Left ventricle myocardium superior (tissue), 1 donor: ENCODE data around the gene MRTFB. TPM values are rescaled to one million over a fixed set of nuclear protein-coding genes. Genes with fewer than 3 reads are reported as not detected.

Experiments used
- ATAC-seq: fragments of 200-7000 bp; cut with Tn5 transposase; one replicate; pipeline ENCODE4 v1.9.1; 2020; ENCODE audit warnings: mild to moderate bottlenecking, moderate library complexity
- DNase-seq: peaks from one replicate; pipeline ENCODE4 v3.0.0-alpha.2; 2020
- intact Hi-C: fragments of 100-400 bp; cut with micrococcal nuclease; formaldehyde crosslinking; loops from one replicate; pipeline ENCODE4 v1.11.0; 2022
- total RNA-seq: library from RNA; stranded (reverse); fragmentation: NEBNext Ultra II Directional; extraction: Animal tissue kit (Norgen Biotek cat#: 25700); gene quantifications from one replicate; pipeline ENCODE4 v1.2.1, GENCODE V29; 2021
- donor health status: DM: no; HTN: yes; CAD: no; lungs with severe emphysema.

Gene MRTFB
- total RNA-seq, 1 donor from 2014 or later: 26.2 TPM

DNA sequence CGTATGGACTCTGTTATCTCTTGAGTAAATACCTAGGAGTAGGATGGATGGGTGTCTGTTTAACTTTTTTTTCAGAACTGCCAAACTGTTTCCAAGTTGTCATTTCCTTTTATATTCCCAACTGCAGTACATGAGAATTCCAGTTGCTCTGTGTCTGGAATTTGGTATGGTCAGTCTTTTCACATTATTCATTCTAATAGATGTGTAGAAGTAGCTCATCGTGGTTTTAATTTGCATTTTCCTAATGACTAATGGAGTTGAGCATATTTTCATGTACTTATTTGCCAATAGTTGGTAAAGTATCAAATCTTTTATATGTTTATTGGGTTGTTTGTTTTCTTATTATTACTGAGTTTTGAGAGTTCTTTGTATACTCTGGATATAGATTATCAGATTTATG lies 27.0 kb downstream of the MRTFB start:
- no peak for ATAC-seq
- intact Hi-C loops: no loop called here

DNA sequence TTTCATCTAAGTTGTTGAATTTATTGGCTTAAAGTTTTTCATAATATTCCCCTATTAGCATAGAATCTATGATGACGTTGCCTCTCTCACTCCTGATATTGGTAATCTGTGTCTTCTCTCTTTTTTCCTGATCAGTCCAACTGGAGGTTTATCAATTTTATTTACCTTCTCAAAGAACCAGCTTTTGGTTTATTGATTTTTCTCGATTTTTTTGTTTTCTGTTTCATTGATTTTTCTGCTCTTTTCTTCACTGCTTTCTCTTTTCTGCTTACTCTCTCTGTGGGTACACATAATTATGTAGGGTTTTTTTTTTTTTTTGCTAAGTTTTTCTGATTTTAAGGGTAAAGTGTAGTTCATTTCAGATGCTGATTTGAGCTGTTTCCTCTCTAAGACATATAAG lies 29.7 kb downstream of the MRTFB start:
- intact Hi-C loops: no loop called here
- ATAC-seq (no peak), DNase-seq (no peak)

More for the DNA sequence above, 27.0 kb downstream of the MRTFB start:
- no peak for DNase-seq

DNA sequence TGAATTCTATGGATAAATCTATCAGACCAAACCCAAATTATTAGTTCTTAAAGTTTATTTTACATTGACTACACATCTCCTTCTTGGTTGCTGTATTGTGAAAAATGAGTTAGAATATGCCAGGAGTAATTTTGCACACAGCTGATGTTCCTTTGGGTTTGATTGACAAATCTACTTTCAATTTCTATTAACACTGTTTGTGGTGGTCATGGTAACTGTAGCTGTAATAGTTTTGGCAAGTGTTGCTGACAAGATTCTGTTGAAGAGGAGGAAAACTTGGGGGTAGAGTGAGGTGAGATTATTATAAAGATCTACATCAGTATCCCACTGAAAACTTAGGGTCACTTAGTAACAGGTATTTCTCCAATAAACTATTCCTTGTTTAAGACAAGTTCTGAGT lies 30.3 kb downstream of the MRTFB start:
- DNase-seq (no peak), ATAC-seq (no peak)
- intact Hi-C loops: no loop called here

DNA sequence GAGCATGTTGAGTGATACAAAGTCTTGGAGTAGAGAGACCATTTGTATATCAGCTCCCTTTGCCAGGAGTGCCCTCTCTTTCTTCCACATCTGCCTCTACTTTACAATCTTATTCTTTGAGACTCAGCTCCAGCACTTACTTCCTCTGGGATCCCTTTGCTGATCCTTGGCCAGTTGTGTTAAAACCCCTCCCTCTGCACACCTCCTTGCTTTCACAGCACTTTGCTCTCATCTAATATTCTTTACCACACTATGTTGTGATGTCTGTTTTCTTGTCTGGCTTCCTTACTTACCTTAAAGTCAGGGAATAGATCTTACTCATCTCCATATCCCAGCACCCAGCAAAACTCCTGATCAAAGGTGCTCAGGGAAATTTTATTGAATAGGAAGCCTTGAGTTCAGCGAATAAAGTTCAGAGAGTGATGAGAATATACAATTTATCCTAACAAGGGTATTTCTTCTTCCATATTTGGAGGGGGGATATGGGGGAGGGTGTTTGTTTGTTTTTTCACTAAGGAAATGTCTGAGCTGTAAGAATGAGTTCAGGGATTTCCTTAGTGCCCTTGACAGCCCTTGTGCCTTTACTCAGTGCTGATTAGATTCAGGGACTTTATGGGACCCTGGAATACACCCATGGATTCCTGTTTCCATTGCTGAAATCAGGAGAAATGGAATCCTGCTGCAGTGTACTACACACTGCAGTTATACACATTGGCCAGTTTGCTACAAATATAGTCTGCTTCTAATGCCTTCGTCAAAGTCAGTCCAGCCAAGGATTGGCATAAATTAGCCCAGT lies 32.0 kb downstream of the MRTFB start:
- DNase-seq: no peak
- intact Hi-C loops: no loop called here
- ATAC-seq: peak; percentile 38

DNA sequence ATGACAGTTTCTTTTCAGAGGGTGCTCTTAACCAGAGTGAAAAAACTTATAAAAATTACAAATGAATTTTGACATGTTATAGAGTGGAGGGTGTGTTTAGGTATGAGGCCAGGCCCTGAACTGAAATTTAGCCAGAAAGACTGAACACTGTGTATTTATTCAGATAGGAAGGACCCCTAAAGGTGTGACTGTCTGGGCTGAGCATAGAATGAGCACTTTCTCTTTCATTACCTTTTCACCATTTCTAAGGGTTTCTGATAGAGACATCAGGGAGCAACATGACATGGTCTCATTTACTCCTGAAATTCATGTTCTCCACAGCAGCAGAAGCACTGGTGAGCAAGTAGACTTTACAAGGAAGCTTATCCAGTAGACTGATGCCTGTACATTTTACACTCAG lies 32.9 kb downstream of the MRTFB start:
- no peak for ATAC-seq
- intact Hi-C loops: no loop called here
- no peak for DNase-seq

DNA sequence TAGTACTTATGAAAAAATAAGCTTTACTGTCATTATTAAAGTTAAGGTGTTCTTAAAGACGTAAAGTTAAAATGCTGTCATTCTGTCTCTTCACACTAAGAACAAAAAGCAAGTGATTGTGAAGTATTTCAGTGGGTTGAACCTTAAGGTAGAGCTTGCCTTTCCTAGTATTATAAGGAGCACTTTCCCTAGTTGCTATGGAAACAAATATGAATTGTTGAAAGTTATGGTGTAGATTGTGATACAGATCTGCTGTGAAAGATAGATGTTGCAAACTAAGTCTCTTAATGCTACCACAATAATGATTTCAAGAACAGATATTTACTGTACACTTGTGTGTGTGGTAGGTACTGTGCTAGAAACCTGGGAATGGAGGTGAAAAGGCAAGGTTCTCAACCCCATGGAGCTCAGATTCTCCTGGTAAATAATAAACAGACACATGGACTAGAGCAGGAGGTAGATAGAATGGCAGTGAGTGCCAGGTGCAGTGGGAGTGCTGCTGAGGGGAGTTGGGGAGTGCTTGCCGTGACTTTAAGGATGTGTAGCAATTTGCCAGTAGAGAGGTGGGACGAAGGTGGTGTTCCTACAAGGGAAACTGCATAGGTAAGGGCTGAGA lies 34.7 kb downstream of the MRTFB start:
- ATAC-seq (no peak), DNase-seq (no peak)
- intact Hi-C loops: no loop called here

DNA sequence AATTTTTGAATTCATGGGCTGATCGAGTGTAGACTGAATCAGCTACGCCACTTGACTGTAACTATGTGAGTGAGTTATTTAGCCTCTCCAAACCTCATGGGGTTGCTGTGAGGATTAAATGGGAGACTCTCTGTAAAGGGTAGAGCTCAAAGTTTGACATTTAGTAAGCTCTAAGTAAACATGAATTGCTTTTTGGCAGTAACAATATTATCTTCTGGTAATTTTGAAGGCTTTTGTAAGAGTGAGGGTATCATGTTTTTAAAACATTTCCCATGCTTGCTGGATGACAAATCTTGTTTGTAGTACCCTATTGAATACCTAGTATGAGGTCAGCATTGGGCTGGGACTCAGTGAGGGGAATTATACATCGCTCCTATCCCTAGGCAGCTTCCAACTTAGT lies 35.3 kb downstream of the MRTFB start:
- DNase-seq: no peak
- intact Hi-C loops: no loop called here
- no peak for ATAC-seq

DNA sequence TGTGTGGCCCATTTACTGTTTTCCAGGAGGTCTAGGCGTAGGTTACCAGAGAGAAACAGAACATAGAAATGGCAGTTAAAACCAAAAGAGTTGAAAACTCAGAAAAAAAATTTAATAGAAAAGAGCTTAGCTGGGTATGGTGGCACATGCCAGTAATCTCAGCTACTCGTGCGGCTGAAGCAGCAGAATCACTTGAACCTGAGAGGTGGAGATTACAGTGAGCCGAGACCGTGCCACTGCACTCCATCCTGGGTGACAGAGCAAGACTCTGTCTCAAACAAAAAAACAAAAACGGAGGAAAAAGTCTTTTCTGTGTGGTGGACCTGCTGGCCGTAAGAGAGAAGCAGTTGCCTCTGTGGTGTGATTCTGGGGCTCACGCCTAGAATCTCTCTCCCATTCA lies 35.8 kb downstream of the MRTFB start:
- DNase-seq (no peak), ATAC-seq (no peak)
- intact Hi-C loops: no loop called here

DNA sequence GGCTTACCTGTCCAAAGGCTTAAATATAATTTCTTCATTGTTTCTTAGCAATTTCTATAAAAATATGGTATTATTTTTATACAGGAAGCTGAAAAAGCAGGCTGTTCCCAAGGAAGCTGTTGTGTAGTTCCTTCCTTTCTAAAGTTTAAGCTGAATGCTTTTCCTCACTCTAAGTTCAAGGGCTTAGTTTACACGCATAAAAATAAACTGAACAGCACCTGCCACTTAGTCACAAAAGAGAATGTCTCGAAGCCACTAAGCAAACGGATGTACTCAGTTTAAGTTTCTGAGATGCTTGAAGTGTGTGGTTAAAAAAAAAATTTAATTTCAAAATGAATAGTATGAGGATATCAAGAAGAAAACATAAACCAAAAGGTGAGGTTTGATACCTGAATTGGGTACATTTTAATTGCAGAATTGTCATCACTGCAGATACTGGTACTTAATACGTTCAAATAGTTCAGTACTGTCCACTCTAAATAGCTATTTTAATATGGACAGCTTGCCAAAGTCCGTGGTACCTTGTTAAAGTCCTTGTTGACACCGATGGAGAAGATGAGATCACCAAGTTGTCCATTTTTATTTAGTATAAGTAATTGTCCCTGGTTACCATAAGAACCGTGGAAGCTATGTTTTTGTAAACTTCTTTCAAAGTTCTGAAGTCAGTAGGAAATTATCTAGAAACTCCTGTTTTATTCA lies 38.1 kb downstream of the MRTFB start:
- no peak for ATAC-seq
- intact Hi-C loops: no loop called here

DNA sequence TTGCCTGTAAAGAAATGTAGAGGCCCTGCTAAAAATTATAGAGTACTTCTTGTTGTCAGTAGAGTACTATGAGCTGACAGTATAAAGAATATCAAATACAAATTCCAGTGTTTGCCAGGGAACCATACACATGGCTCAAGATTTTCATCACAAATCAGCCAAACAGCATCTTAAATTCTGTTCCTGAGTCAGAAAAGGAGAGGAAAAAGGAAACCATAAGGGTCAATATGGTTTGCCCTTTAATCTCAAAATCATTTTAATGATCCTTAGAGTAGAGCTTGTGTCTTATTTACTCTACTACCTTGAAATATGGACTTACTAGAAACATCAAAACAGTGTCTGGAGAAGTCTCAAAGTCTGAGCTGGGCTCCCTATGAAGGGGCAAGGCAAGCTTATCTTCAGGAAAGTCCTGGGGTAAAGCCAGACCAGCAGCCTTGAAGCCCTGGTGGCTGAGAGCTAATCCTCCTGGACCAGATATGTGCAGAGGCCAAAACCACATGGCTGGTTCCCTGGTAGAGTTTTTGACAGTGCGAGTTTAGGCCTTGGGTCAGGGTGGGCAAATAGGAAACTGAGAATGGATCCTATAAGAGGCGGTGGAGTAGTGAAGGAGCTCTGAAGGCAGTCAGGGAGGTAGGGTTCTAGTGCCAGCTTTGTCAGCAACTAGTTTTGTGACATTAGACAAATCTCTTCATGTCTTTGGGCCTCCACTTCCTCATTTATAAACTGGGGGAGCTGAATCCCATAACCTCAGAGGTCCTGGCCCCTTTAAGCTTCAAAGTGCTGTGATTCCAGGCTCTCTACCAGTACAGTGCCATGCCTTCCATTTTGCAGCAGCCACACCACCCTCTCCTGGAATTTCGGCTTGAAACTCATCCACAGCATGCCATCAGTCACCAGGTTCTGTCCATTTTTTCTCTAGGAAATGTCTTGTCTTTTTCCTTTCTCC lies 38.9 kb downstream of the MRTFB start:
- intact Hi-C loops: no loop called here
- ATAC-seq: no peak
- DNase-seq: no peak

More for the DNA sequence above, 38.1 kb downstream of the MRTFB start:
- DNase-seq: no peak

DNA sequence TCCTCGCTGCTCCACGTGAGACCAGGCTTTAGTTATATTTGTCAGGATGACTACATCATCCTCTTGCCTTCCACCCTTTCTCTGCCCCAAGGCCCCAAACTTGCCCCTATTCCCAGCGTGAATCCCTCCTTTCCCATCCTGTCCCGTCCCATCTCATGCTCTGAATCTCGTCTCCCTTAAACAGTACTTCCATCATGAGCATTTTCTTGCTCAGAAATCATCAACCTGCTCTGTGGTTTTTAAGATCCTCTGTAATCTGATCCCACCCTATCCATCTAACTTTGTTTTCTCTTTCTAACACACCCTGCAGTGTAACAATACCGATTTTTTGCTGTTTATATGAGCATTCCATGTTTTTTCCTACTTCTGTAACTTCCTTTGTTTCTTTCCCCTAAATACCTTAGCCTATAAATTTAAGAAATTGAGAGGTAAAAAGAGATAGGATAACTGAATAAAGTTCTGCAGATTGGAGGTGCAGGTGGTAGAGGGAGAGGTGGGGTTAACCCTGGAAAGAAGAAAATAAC lies 39.7 kb downstream of the MRTFB start:
- no peak for DNase-seq
- intact Hi-C loops: no loop called here
- no peak for ATAC-seq

DNA sequence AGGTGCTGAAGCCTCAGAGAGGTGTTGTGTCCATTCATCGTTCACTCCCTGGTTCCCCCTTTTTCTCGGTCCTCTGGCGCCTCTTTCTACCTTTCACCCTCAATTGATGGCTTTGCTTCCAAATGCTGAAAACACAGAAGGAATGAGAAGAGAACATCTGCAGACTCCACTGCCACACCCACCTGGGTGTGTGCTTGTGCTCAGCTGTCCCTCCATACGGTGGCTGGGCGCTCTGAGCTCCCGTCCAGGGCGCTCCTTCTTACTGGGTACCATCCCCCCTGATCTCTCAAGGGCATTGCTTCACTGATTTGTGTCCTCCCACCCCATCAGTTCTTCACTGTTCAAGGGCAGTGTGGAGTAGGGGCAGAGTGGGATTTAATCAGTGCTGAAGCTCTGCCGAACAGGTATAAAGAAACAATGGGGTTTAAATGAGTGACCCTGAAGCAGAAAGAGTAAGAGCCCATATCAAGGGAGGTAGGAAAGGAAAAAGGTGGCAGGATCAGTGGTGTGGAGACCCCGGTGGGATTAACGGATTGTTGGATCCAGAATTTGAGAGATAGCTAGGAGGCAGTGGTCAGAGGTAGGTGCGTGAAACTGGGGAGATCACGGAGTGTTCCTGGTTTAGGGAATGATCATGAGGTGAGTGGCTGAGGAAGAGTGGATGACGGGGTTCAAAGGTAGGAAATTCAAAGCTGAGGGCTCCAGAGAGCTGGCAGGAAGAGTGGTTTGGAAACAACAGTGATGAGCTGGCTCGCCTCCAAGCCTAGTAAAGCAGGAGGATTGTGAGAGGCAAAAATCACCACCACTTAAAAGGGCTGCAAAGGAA lies 40.8 kb downstream of the MRTFB start:
- intact Hi-C loops: no loop called here

DNA sequence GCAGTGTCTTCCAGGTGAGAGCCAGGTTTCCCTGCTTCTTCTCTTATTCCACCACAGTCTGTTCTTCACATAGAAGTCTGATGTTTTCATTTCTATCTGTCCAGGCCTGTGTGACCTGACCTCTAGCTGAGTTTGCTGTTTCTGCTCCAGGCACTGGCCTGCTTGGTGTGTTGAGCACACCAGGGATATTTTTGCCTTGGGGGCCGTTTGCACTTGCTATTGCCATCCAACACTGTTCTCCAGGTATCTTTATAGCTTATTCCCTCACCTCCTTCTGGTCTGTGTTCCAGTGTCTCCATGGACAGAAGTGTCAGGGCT lies 41.4 kb downstream of the MRTFB start:
- intact Hi-C loops: no loop called here
- no peak for DNase-seq
- ATAC-seq: peak; percentile 50

More for the DNA sequence above, 40.8 kb downstream of the MRTFB start:
- ATAC-seq: peak; percentile 64
- peak; percentile 73 for DNase-seq

DNA sequence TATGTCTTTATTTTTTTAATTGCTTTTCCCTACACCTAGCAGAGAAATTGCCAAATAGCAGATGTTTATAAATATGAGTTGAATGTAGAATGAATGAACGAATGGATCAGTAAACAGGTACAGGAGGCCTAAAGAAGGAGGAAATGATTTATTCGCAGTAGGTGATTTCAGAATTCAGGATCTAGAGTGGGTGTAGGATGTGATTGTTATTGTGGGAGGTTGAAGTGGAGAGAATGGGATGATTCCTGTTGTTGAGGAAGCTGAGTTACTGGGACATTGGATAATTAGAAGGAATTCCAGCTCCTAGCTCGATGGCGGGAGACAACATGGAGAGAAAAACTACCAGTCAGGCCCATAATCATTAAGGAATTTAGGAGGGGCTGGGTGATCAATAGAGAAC lies 42.2 kb downstream of the MRTFB start:
- no peak for DNase-seq
- intact Hi-C loops: no loop called here
- no peak for ATAC-seq

DNA sequence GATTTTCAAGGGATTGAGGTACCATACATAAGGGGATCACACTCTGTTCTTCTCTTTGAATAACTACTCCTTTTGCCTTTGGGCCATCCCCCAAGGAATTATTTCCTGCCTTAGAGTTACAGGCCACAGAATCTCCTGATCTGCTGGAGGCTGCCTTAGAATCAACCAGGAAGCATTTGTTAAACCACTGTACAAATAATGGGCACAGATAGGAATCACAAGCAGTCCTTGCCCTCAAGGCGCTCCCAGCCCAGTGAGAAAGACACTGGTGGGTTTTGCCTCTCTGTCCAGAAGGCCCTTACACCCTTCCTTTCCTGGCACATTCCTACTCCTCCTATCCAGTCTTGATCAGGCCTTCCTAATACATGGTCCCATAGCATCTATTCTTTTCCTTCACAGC lies 45.9 kb downstream of the MRTFB start:
- intact Hi-C loops: no loop called here
- ATAC-seq (no peak), DNase-seq (no peak)

DNA sequence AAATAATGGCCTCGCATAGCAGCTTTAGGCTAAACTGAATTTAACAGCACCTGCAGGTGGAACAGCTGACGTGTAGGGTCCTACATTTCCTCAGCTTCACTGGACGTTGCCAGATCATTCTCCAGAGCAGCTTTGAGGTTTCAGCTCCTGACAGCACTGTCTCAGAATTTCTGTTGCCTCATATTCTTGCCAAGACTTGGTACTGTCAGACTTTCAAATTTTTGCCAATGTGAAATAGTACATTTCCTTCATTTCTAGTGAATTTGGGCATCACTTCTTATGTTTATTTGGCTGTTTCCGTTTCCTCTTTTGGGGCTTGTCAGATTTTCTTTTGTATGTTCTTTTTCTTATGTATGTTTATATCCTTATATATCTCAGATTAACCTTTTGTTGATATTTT lies 48.7 kb downstream of the MRTFB start:
- ATAC-seq: no peak
- intact Hi-C loops: no loop called here
- no peak for DNase-seq

DNA sequence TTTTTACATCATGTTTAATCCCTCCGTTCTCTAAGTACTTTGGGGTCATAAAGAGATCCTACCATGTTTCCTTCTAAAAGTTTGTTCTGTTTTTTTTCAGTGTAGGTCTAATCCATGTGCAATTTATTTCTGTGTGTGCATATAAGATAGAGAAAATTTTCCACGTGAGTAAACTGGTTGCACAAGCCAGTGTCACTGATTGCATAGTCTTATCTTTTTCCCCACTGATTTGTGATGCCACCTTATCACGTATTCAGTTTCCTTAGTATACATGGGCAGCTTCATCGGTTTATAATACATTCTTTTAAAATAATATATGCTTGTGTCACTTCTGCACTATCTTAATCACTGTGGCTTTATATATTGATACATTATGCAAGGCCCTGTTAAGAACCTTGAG lies 49.2 kb downstream of the MRTFB start:
- intact Hi-C loops: no loop called here
- DNase-seq (no peak), ATAC-seq (no peak)

DNA sequence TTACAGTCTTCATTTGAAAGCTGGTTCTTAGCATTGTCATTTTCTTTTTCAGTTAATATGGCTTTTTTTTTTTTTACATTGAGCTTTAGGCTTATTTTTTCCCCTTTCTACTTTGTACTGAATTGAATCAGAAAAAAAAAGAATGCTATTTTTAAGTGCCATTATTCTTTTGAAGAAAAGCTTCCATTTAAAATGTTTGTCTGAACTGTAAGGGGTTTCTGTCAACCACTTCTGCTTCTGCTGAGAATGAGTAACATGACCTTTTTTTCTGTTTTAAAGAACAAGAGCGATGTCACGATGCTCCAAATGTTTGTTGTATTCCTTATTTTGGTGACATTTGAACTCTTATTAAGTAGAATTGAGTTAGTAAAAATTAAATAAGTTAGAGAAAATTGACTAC lies 50.0 kb downstream of the MRTFB start:
- DNase-seq (no peak), ATAC-seq (no peak)
- intact Hi-C loops: no loop called here

DNA sequence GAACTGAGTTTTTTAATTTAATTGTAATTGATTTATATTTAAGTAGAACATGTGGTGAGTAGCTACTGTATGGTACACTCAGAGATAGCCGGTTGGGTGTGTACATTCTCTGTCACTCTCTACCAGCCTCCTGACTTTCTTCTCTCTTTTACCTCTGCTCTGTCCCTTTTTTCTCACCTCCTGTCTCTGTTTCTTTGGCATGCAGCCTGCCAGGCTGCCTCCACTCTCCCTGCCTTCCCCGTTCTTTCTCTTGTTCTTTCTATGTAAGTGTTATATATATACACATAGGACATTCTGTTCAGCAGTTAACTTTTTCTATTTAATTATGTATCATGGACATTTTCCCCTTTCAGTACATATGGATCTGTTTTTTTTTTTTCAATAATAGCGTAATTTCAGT lies 50.8 kb downstream of the MRTFB start:
- intact Hi-C loops: no loop called here
- DNase-seq: no peak
- ATAC-seq: no peak
